ENCODE measurements around the gene DPCD.
A peak's percentile ranks its signal among the peaks of the same experiment; 100 is the strongest.
"Not testable (repeated sequence)": the region's sequence is repeated elsewhere in the genome, so short reads cannot be mapped to it uniquely, and the experiment has no call there.

DPCD gene

DNA sequence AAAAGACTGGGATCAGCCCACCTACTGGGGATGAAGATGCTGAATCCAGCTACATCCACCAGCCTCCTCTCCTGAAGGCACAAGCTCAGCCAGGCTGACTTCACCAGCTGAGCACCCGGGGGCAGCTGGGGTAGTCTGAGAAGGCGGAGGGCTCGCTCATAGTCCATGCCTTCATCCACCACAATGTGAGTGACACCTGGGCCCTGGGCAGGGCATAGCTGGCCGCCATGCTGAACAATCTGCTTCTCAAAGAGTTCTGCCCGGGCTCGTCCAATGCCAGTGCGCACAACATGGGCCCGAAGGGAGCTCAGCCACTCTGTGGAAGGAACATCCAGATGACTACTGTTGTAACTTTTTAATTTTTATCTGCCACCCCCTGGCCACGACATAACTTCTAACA is 2.3 kb upstream of the DPCD start:
- DNase-seq: no peak
- TF ChIP-seq POLR2A (IDR thresholded peaks at IDR 0.05; ENCODE audit: low read length) (no peak), GATA1 (IDR thresholded peaks at IDR 0.05; ENCODE audit: low read depth, low read length) (no peak)

GRCh38 chr10:101588879-101589278 is 758 bp downstream of the DPCD start:
- DNase-seq: peak; percentile 61 to 69
- TF ChIP-seq POLR2A (IDR thresholded peaks at IDR 0.05; ENCODE audit: low read length): no peak
- no peak for TF ChIP-seq GATA1 (IDR thresholded peaks at IDR 0.05; ENCODE audit: low read depth, low read length)

GRCh38 chr10:101593331-101593730 is 5.2 kb downstream of the DPCD start:
- not testable (repeated sequence) for DNase-seq

DNA sequence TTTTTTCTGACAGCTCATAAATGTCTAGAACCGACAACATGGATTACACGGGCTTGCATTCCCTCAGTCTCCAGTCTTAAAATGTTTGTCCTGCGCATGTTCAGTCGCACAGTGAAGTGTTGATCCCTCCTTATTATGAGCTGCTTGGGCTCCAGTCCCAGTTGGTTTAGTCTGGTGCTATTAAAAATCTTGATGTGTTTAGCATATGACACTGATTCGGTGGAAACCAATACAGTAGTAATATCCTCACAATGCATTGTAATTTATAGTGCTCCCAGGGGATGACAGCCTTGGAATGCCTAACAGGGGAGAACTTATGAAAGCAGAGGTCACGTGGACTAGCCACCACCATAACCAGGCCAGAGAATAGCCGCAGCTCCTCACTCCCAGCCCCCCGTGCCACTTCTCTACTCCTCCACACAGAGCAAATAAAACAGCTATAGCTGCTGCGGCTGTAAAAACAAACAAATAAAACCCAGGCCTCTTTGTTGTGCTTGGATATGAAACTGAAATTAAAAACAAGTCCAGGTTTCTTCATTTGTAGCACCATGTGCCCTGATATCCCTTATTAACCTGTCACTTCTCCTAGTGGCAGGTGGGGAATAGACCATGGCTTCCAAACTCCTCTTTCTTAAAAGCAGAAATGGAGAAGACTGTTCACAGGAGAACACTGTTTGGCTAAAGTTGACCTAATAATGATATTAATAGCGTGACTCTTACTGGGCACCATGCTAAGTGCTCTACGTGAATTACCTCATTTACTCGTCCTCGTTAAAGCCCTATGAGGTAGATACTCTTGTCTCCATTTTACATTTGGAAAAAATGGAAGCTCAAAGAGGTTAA is 7.7 kb downstream of the DPCD start:
- no peak for DNase-seq
- TF ChIP-seq GATA1 (IDR thresholded peaks at IDR 0.05; ENCODE audit: low read depth, low read length) (no peak), POLR2A (IDR thresholded peaks at IDR 0.05; ENCODE audit: low read length) (no peak)

- no peak for DNase-seq
- TF ChIP-seq GATA1 (IDR thresholded peaks at IDR 0.05; ENCODE audit: low read depth, low read length) (no peak), POLR2A (IDR thresholded peaks at IDR 0.05; ENCODE audit: low read length) (no peak)
These were observed 9.2 kb downstream of the DPCD start for GRCh38 chr10:101597091-101597900.

GRCh38 chr10:101601541-101601940 is 13.4 kb downstream of the DPCD start:
- DNase-seq: peak; percentile 34 to 77
- TF ChIP-seq GATA1 (IDR thresholded peaks at IDR 0.05; ENCODE audit: low read depth, low read length) (no peak), POLR2A (IDR thresholded peaks at IDR 0.05; ENCODE audit: low read length) (no peak)

GRCh38 chr10:101602761-101603398 is 14.8 kb downstream of the DPCD start:
- TF ChIP-seq GATA1 (IDR thresholded peaks at IDR 0.05; ENCODE audit: low read depth, low read length): no peak
- TF ChIP-seq POLR2A (IDR thresholded peaks at IDR 0.05; ENCODE audit: low read length): no peak
- DNase-seq: peak; percentile 89 to 93

GRCh38 chr10:101607124-101607523 is 19.0 kb downstream of the DPCD start:
- DNase-seq: peak in 1 of 2 experiments; percentile 21
- no peak for TF ChIP-seq GATA1 (IDR thresholded peaks at IDR 0.05; ENCODE audit: low read depth, low read length)
- no peak for TF ChIP-seq POLR2A (IDR thresholded peaks at IDR 0.05; ENCODE audit: low read length)

- no peak for DNase-seq
- TF ChIP-seq POLR2A (IDR thresholded peaks at IDR 0.05; ENCODE audit: low read length) (no peak), GATA1 (IDR thresholded peaks at IDR 0.05; ENCODE audit: low read depth, low read length) (no peak)
These were observed 21.4 kb downstream of the DPCD start for GRCh38 chr10:101609481-101609880.

- DNase-seq: no peak
- TF ChIP-seq GATA1 (IDR thresholded peaks at IDR 0.05; ENCODE audit: low read depth, low read length) (no peak), POLR2A (IDR thresholded peaks at IDR 0.05; ENCODE audit: low read length) (no peak)
These were observed 23.2 kb downstream of the DPCD start for GRCh38 chr10:101611096-101611905.

DNA sequence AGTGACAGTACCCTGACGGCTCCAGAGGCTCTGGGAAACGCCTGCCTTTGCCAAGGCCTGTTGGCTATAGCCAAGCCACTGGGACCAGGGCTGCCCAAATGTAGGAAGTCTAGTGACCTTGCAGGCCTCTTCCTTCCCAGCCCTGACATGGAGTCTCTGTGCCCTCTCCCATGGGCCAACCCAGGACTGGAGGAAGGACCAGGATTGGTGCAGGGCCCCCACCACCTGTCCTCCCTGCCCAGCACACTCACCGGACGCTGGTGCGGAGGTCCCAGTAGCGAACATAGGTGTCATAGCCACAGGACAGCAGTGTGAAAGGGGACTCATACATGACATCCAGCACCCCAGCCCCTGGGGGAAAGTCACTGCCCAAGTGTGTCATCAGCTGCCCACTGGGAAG is 24.0 kb downstream of the DPCD start:
- DNase-seq: no peak

DNA sequence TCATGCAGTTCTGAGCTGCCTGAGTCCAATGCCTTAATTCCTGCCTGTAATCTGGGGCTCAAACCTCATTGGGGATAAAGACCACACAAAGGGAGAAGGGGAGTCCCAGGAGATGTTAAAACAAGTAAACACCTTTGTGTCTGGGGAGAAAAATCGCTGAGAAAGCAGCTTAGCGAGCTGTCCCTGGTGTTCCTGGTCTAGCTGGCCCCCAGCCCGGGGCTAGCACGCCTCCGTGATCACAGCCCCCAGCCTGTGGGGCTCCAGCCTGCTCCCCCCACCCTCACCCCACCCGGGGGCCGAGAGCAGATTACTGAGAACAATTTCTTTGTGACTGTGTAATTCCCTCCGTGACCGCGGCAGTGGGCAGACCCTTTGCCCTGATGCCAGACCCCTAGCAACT is 24.8 kb downstream of the DPCD start:
- no peak for TF ChIP-seq POLR2A (IDR thresholded peaks at IDR 0.05; ENCODE audit: low read length)
- TF ChIP-seq GATA1 (IDR thresholded peaks at IDR 0.05; ENCODE audit: low read depth, low read length): no peak
- no peak for DNase-seq

More for the DNA sequence above, 24.0 kb downstream of the DPCD start:
- TF ChIP-seq POLR2A (IDR thresholded peaks at IDR 0.05; ENCODE audit: low read length): no peak
- TF ChIP-seq GATA1 (IDR thresholded peaks at IDR 0.05; ENCODE audit: low read depth, low read length): no peak

DNA sequence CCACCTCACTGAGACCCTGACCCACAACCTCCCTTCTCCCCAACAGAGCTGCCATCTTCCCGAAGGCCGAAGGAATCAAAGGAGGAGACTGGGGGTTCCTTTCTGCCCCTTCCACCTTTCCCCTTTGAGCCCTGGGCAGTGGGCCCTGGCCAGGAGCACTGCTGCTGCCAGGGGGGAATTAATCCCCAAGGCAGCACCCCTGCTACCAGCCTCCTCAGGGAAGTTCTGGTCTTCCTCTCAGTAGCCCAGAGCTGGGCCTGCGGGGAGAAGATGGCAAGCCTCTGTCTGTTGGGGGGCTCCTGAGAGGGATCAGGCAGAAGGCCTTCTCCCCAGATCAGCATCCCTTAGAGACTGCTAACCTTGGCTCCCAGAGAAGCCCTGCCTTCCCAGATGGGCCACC is 25.5 kb downstream of the DPCD start:
- TF ChIP-seq GATA1 (IDR thresholded peaks at IDR 0.05; ENCODE audit: low read depth, low read length): no peak
- no peak for TF ChIP-seq POLR2A (IDR thresholded peaks at IDR 0.05; ENCODE audit: low read length)
- no peak for DNase-seq
